HepG2 (cell line): ENCODE data around the gene RIPPLY2. TPM values are rescaled to one million over a fixed set of nuclear protein-coding genes. Genes with fewer than 3 reads are reported as not detected.
"Not testable (repeated sequence)": the region's sequence is repeated elsewhere in the genome, so short reads cannot be mapped to it uniquely, and the experiment has no call there.

Experiments used
- ATAC-seq: fragments of 200-7000 bp; cut with Tn5 transposase; 3 replicates; pipeline ENCODE4 v1.9.1; 2020; ENCODE audit warnings: mild to moderate bottlenecking, moderate library complexity
- BruUV-seq: library from RNA; stranded (reverse); fragments of 400-500 nt; replicated peaks from 2 replicates; lab custom pipeline; 2021; lab: Mats Ljungman, UMichigan
- CTCF ChIA-PET: fragments of 300-600 bp; formaldehyde crosslinking; extraction: SDS; loops from one replicate; lab custom pipeline; 2021; ENCODE audit warnings: low total read pairs, inconsistent platforms, low intra/inter-chr PET ratio; lab: Yijun Ruan, JAX
- POLR2A ChIA-PET: fragments of 350-600 bp; sonication (Branson Sonifier 250); formaldehyde crosslinking; loops from one replicate; lab custom pipeline; 2020; ENCODE audit warnings: antibody characterized with exemption, inconsistent platforms; lab: Yijun Ruan, JAX
- DNase-seq: peaks from one replicate; pipeline ENCODE4 v3.0.0-alpha.2; 2015; ENCODE audit warnings: low spot score
- FAIRE-seq: peaks from 3 replicates; lab custom pipeline; 2011; peaks lifted over from hg19 to GRCh38; lab: Jason Lieb, UNC
- H2AFZ ChIP-seq: one replicate; pipeline ENCODE4 v1.6.1; 2011; ENCODE audit warnings: low read length, inconsistent platforms
- H3K27ac ChIP-seq: fragments of 300-600 bp; 3 replicates; pipeline ENCODE4 v1.8.0; 2011; ENCODE audit warnings: mixed run types, mild to moderate bottlenecking, mixed read lengths, low read length, inconsistent platforms; ENCODE audit not compliant: insufficient read depth; ENCODE audit errors: extremely low read length
- H3K27me3 ChIP-seq, 2 experiments: fragments of 200-600 bp in 1 of 2; 2 replicates in 1 of 2; 3 replicates in 1 of 2; pipeline versions ENCODE4 v1.6.0 to v1.8.0; 2011; ENCODE audit warnings: low read length in 2 of 2, mild to moderate bottlenecking in 2 of 2, moderate library complexity in 2 of 2, inconsistent platforms in 1 of 2; ENCODE audit not compliant: insufficient read depth in 2 of 2, control insufficient read depth in 1 of 2
- H3K36me3 ChIP-seq, 2 experiments: fragments of 200-600 bp in 1 of 2; replicated peaks in 1 of 2; 2 replicates in 1 of 2; 3 replicates in 1 of 2; pipeline versions ENCODE4 v1.5.1 to v1.8.0; 2011; ENCODE audit warnings: low read length in 2 of 2, inconsistent platforms in 1 of 2; ENCODE audit not compliant: insufficient read depth in 2 of 2, control insufficient read depth in 1 of 2
- H3K4me1 ChIP-seq: 2 replicates; pipeline ENCODE4 v1.5.1; 2012; ENCODE audit warnings: low read length, inconsistent platforms; ENCODE audit not compliant: insufficient read depth
- H3K4me2 ChIP-seq: 2 replicates; pipeline ENCODE4 v1.6.0; 2011; ENCODE audit warnings: low read depth, low read length, inconsistent platforms
- H3K4me3 ChIP-seq, 3 experiments: fragments of 200-600 bp in 1 of 3; sonication (generic), shearing (Covaris generic) in 1 of 3; replicated peaks in 1 of 3; 2 replicates each; pipeline ENCODE4 v1.5.1; 2011 to 2016; ENCODE audit warnings: low read length in 3 of 3, inconsistent platforms in 2 of 3, low read depth in 2 of 3, mild to moderate bottlenecking in 2 of 3, control low read depth in 1 of 3, mixed read lengths in 1 of 3; ENCODE audit not compliant: insufficient read depth in 1 of 3
- H3K79me2 ChIP-seq: one replicate; pipeline ENCODE4 v1.6.1; 2011; ENCODE audit warnings: low read length, inconsistent platforms; ENCODE audit not compliant: insufficient read depth
- H3K9ac ChIP-seq: 2 replicates; pipeline ENCODE4 v1.6.0; 2011; ENCODE audit warnings: mild to moderate bottlenecking, low read depth, low read length, inconsistent platforms; ENCODE audit not compliant: insufficient read depth
- H3K9me3 ChIP-seq: 2 replicates; pipeline ENCODE4 v1.5.1; 2012; ENCODE audit warnings: mild to moderate bottlenecking, low read length
- H4K20me1 ChIP-seq: 2 replicates; pipeline ENCODE4 v1.6.0; 2011; ENCODE audit warnings: inconsistent platforms, mild to moderate bottlenecking, low read length, moderate library complexity; ENCODE audit not compliant: insufficient read depth
- GFI1 ChIP-seq: sonication (generic); formaldehyde crosslinking; IDR thresholded peaks from 2 replicates; pipeline ENCODE4 v1.5.0; 2020; ENCODE audit warnings: missing genetic modification reagents, mild to moderate bottlenecking, borderline replicate concordance
- MED1 ChIP-seq: sonication (generic); formaldehyde crosslinking; IDR thresholded peaks from 2 replicates; pipeline ENCODE4 v1.4.0; 2020; ENCODE audit warnings: missing genetic modification reagents
- NFIC ChIP-seq: IDR thresholded peaks from 2 replicates; pipeline ENCODE4 v1.6.1; 2012; ENCODE audit warnings: mild to moderate bottlenecking, low read length, inconsistent platforms
- RARA ChIP-seq: IDR thresholded peaks from 2 replicates; pipeline ENCODE4 v1.6.1; 2016; ENCODE audit warnings: missing genetic modification reagents, missing compliant biosample characterization
- REPIN1 ChIP-seq: sonication (generic); formaldehyde crosslinking; IDR thresholded peaks from 2 replicates; pipeline ENCODE4 v1.8.0; 2022; ENCODE audit warnings: missing genetic modification reagents, low read depth, mild to moderate bottlenecking, borderline replicate concordance
- SMAD1 ChIP-seq: sonication (generic); formaldehyde crosslinking; IDR thresholded peaks from 2 replicates; pipeline ENCODE4 v1.4.0; 2020; ENCODE audit warnings: missing genetic modification reagents, low read depth, mild to moderate bottlenecking, borderline replicate concordance
- U2AF1 ChIP-seq: fragments of 200-400 bp; formaldehyde crosslinking; optimal IDR thresholded peaks from 2 replicates; pipeline ENCODE3; 2017; ENCODE audit warnings: mild to moderate bottlenecking, low read depth, low read length
- ZKSCAN1 ChIP-seq: fragments of 150-350 bp; IDR thresholded peaks from 2 replicates; pipeline ENCODE4 v1.6.1; 2014; ENCODE audit warnings: low read length
- ZNF468 ChIP-seq: sonication (generic); formaldehyde crosslinking; IDR thresholded peaks from 2 replicates; pipeline ENCODE4 v1.8.0; 2022; ENCODE audit warnings: mild to moderate bottlenecking, moderate library complexity, missing genetic modification reagents
- WGBS: methylation state at CpG from one replicate; pipeline ENCODE4 v1.1.6; 2017; ENCODE audit warnings: low lambda C conversion rate; 5-methylcytosine and 5-hydroxymethylcytosine counted together
- in situ Hi-C: cut with HindIII; loops from 2 replicates; pipeline ENCODE4 v1.10.0; 2017; ENCODE audit warnings: low pct_unique_long_range_greater_than_20kb; ENCODE audit not compliant: extremely low pct_ligation_motif_present
- intact Hi-C: fragments of 100-400 bp; cut with micrococcal nuclease; formaldehyde crosslinking; loops from one replicate; pipeline ENCODE4 v1.10.0; 2022; ENCODE audit not compliant: unreplicated experiment
- polyA plus RNA-seq, 8 experiments: library from polyadenylated mRNA; depleted of rRNA in 3 of 8; stranded (reverse) in 7 of 8; unstranded in 1 of 8; fragments of >200 nt; fragmentation: Illumina TruSeq in 4 of 8; extraction: Trizol in 4 of 8; gene quantifications; 2 replicates each; pipeline versions ENCODE4 v1.2.1 to v1.2.3, GENCODE V29; 2011 to 2016; ENCODE audit warnings: low read depth in 4 of 8, missing spikeins in 1 of 8, mixed read lengths in 1 of 8; ENCODE audit not compliant: insufficient read depth in 1 of 8
- total RNA-seq, 5 experiments: library from RNA; depleted of rRNA; stranded (reverse); fragments of >200 nt; fragmentation: Illumina TruSeq; extraction: Trizol; gene quantifications; 2 replicates each; pipeline ENCODE4 v1.2.3, GENCODE V29; 2016; ENCODE audit warnings: low read depth in 1 of 5
- TF ChIP-seq, protein P1 (sequence below): sonication (generic); formaldehyde crosslinking; IDR thresholded peaks from 2 replicates; pipeline ENCODE4 v1.5.0; 2020; ENCODE audit warnings: missing genetic modification reagents, mild to moderate bottlenecking, borderline replicate concordance
- TF ChIP-seq, protein P2 (sequence below): sonication (generic); formaldehyde crosslinking; IDR thresholded peaks from 2 replicates; pipeline ENCODE4 v1.8.1; 2023; ENCODE audit warnings: mild to moderate bottlenecking, inconsistent platforms, moderate library complexity, missing genetic modification reagents, borderline replicate concordance
- TF ChIP-seq, protein P3 (sequence below): sonication (generic); formaldehyde crosslinking; IDR thresholded peaks from 2 replicates; pipeline ENCODE4 v1.4.0; 2020; ENCODE audit warnings: missing genetic modification reagents

Gene RIPPLY2
- total and polyA plus RNA-seq, 2 of the 13 experiments (the other 11 are each of a cell fraction or from before 2014, with no cell fraction given), result not detected

DNA sequence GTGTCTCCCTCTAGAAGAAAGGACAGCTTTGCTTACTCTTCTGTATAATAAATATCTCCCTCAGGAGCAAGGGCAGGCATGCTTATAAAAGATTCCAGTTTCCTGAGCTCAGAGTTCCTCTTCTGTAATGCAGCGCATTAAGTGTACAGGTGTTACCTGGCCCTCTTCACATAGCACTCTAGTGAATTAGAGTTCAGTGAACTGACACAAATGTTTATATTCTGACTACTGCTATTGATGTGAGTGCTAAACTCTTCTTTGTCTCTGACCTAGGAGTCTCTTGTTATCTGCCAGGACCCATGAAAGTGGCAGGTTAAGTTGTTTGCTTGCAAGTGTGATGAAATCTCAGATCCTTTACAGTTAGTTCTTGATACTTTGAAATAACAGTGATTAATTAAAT, 39.9 kb downstream of the RIPPLY2 start (continued):
- TF ChIP-seq MED1 (CRISPR knock-in tag), result no peak
- TF ChIP-seq, all 625 proteins: peak for 0

DNA sequence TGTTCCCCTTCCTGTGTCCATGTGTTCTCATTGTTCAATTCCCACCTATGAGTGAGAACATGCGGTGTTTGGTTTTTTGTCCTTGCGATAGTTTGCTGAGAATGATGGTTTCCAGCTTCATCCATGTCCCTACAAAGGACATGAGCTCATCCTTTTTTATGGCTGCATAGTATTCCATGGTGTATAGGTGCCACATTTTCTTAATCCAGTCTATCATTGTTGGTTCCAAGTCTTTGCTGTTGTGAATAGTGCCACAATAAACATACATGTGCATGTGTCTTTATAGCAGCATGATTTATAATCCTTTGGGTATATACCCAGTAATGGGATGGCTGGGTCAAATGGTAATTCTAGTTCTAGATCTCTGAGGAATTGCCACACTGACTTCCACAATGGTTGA, 43.9 kb downstream of the RIPPLY2 start:
- H3K9ac ChIP-seq, H2AFZ ChIP-seq, H4K20me1 ChIP-seq, H3K27ac ChIP-seq, H3K36me3 ChIP-seq, POLR2A ChIA-PET, DNase-seq, H3K4me1 ChIP-seq, CTCF ChIA-PET, H3K4me2 ChIP-seq, ATAC-seq, H3K9me3 ChIP-seq, H3K27me3 ChIP-seq, FAIRE-seq, H3K4me3 ChIP-seq, H3K79me2 ChIP-seq, in situ Hi-C loops, BruUV-seq, intact Hi-C loops: not testable (repeated sequence)
- WGBS, result 100% methylated on average over 1 of the region's 2 CpGs

DNA sequence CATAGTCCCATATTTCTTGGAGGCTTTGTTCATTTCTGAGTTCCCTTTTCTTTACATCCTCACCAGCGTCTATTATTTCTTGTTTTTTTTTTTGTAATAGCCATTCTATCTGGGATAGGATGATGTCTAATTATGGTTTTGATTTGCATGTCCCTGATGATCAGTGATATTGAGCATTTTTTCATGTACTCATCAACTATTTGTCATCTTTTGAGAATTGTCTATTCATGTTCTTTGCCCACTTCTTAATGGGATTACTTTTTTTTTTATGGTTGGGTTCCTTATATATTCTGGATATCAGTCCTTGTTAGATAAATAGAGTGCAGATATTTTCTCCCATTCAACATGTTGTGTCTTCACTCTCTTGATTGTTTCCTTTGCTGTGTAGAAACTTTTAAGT, 48.5 kb downstream of the RIPPLY2 start:
- in situ Hi-C loops (no loop called here), intact Hi-C loops (no loop called here)
- ChIA-PET CTCF (no interaction called here), POLR2A (no interaction called here)
- TF ChIP-seq, protein P1, sequence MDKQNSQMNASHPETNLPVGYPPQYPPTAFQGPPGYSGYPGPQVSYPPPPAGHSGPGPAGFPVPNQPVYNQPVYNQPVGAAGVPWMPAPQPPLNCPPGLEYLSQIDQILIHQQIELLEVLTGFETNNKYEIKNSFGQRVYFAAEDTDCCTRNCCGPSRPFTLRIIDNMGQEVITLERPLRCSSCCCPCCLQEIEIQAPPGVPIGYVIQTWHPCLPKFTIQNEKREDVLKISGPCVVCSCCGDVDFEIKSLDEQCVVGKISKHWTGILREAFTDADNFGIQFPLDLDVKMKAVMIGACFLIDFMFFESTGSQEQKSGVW, result no peak
- TF ChIP-seq, protein P2, sequence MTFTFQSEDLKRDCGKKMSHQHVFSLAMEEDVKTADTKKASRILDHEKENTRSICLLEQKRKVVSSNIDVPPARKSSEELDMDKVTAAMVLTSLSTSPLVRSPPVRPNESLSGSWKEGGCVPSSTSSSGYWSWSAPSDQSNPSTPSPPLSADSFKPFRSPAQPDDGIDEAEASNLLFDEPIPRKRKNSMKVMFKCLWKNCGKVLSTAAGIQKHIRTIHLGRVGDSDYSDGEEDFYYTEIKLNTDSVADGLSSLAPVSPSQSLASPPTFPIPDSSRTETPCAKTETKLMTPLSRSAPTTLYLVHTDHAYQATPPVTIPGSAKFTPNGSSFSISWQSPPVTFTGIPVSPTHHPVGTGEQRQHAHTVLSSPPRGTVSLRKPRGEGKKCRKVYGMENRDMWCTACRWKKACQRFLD, result no peak
- TF ChIP-seq ZKSCAN1, result no peak
- TF ChIP-seq U2AF1, result no peak
- no peak for TF ChIP-seq NFIC
- TF ChIP-seq, protein P3, sequence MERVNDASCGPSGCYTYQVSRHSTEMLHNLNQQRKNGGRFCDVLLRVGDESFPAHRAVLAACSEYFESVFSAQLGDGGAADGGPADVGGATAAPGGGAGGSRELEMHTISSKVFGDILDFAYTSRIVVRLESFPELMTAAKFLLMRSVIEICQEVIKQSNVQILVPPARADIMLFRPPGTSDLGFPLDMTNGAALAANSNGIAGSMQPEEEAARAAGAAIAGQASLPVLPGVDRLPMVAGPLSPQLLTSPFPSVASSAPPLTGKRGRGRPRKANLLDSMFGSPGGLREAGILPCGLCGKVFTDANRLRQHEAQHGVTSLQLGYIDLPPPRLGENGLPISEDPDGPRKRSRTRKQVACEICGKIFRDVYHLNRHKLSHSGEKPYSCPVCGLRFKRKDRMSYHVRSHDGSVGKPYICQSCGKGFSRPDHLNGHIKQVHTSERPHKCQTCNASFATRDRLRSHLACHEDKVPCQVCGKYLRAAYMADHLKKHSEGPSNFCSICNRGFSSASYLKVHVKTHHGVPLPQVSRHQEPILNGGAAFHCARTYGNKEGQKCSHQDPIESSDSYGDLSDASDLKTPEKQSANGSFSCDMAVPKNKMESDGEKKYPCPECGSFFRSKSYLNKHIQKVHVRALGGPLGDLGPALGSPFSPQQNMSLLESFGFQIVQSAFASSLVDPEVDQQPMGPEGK (CRISPR knock-in tag), result no peak
- TF ChIP-seq REPIN1 (CRISPR knock-in tag), result no peak
- TF ChIP-seq RARA (CRISPR knock-in tag), result no peak
- TF ChIP-seq MED1 (CRISPR knock-in tag), result no peak
- TF ChIP-seq ZNF468, result no peak
- no peak for TF ChIP-seq SMAD1 (CRISPR knock-in tag)
- TF ChIP-seq GFI1 (CRISPR knock-in tag), result no peak
- ATAC-seq (no peak), FAIRE-seq (no peak), DNase-seq (no peak)
- no peak overlapping the region for H2AFZ ChIP-seq
- BruUV-seq, result no TSS peak
- no peaks in the 10 kb centered on the region for H3K9me3 ChIP-seq
- no peak overlapping the region for H3K4me3 ChIP-seq
- H3K9ac ChIP-seq, result no peak overlapping the region
- H4K20me1 ChIP-seq, result no peaks in the 10 kb centered on the region
- H3K79me2 ChIP-seq, result no peaks in the 10 kb centered on the region
- 93% methylated on average over 1 of the region's 1 CpG for WGBS
- no peaks in the 10 kb centered on the region for H3K36me3 ChIP-seq
- H3K4me2 ChIP-seq, result no peak overlapping the region
- H3K27ac ChIP-seq, result no peak overlapping the region
- H3K4me1 ChIP-seq, result peaks cover 12% of the 10 kb centered on the region
- H3K27me3 ChIP-seq, result no peaks in the 10 kb centered on the region
